GM23338 (cell line): ENCODE results near the gene HDAC5.

Source experiments
- EZH2 ChIP-seq: fragments of 200-600 bp; sonication (generic); IDR thresholded peaks from one replicate; pipeline ENCODE4 v1.8.0; 2017; ENCODE audit warnings: antibody characterized with exemption, mild to moderate bottlenecking, low read depth; ENCODE audit not compliant: unreplicated experiment
- EZH2phosphoT487 ChIP-seq: fragments of 200-600 bp; sonication (generic); IDR thresholded peaks from one replicate; pipeline ENCODE4 v1.8.1; 2018; ENCODE audit warnings: antibody characterized with exemption; ENCODE audit not compliant: unreplicated experiment
- ZNF331 ChIP-seq: fragments of 250-450 bp; sonication (Bioruptor Pico); IDR thresholded peaks from 2 replicates; pipeline ENCODE4 v1.5.0; 2020; ENCODE audit warnings: low read depth, mild to moderate bottlenecking, moderate library complexity
- TF ChIP-seq, protein P1 (sequence below): IDR thresholded peaks from one replicate; pipeline ENCODE4 v1.6.1; 2018; ENCODE audit warnings: antibody characterized with exemption; ENCODE audit not compliant: unreplicated experiment
- TF ChIP-seq, protein P2 (sequence below), 2 experiments: fragments of 200-600 bp in 1 of 2; sonication (generic) in 1 of 2; conservative IDR thresholded peaks; 2 replicates each; pipeline versions ENCODE4 v1.5.1 to v1.6.1; 2016 to 2017; ENCODE audit warnings: antibody characterized with exemption in 2 of 2, low read depth in 2 of 2, mild to moderate bottlenecking in 2 of 2, moderate library complexity in 1 of 2

DNA sequence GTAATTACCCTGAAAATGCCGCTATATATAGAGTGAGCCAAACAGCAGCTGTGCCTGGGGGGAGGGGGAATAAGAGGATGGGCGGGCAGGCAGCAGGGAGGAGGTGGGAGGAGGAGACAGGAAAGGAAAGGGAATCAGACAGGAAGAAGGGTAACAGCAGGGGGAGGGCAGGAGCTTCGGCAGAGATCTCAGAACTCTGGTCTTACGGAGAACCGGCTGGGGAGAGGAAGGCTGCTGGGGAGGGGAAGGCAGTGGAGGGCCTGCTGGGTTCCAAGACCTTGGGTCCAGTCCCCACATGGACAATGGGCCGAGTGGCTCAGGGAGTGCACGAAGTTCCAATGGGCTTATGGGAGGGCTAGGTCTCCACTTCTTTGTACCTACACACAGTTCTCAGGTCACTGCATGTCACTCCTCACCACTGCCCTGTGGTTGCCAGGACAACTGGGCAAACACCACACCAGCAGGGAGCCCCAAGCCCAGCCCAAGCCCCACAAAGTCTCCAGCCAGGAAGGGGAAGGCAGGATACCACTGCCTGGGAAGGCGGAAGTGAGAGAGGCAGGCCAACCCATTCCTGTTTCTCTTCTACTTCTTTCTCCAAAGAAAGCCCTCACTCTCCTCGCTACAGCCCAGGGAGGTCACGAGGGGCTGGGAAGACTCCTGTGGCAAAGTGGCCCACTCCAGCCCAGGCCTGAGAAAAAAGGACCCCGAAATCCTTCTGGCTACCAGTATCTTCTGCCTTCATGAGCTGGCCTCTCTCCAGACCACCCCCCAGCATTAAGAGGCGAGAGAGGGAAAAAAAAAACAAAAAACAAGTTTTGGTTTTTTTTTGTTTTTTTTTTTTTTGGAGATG, 27.6 kb downstream of the HDAC5 start:
- no peak for TF ChIP-seq ZNF331 (CRISPR knock-in tag)
- no peak for TF ChIP-seq EZH2phosphoT487
- TF ChIP-seq, protein P1, sequence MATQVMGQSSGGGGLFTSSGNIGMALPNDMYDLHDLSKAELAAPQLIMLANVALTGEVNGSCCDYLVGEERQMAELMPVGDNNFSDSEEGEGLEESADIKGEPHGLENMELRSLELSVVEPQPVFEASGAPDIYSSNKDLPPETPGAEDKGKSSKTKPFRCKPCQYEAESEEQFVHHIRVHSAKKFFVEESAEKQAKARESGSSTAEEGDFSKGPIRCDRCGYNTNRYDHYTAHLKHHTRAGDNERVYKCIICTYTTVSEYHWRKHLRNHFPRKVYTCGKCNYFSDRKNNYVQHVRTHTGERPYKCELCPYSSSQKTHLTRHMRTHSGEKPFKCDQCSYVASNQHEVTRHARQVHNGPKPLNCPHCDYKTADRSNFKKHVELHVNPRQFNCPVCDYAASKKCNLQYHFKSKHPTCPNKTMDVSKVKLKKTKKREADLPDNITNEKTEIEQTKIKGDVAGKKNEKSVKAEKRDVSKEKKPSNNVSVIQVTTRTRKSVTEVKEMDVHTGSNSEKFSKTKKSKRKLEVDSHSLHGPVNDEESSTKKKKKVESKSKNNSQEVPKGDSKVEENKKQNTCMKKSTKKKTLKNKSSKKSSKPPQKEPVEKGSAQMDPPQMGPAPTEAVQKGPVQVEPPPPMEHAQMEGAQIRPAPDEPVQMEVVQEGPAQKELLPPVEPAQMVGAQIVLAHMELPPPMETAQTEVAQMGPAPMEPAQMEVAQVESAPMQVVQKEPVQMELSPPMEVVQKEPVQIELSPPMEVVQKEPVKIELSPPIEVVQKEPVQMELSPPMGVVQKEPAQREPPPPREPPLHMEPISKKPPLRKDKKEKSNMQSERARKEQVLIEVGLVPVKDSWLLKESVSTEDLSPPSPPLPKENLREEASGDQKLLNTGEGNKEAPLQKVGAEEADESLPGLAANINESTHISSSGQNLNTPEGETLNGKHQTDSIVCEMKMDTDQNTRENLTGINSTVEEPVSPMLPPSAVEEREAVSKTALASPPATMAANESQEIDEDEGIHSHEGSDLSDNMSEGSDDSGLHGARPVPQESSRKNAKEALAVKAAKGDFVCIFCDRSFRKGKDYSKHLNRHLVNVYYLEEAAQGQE, result no peak
- TF ChIP-seq, protein P2, sequence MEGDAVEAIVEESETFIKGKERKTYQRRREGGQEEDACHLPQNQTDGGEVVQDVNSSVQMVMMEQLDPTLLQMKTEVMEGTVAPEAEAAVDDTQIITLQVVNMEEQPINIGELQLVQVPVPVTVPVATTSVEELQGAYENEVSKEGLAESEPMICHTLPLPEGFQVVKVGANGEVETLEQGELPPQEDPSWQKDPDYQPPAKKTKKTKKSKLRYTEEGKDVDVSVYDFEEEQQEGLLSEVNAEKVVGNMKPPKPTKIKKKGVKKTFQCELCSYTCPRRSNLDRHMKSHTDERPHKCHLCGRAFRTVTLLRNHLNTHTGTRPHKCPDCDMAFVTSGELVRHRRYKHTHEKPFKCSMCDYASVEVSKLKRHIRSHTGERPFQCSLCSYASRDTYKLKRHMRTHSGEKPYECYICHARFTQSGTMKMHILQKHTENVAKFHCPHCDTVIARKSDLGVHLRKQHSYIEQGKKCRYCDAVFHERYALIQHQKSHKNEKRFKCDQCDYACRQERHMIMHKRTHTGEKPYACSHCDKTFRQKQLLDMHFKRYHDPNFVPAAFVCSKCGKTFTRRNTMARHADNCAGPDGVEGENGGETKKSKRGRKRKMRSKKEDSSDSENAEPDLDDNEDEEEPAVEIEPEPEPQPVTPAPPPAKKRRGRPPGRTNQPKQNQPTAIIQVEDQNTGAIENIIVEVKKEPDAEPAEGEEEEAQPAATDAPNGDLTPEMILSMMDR (conservative IDR thresholded peaks at IDR 0.05; ENCODE audit: low read depth in 2 of 2), result peak in 1 of 2 experiments; percentile 39; a peak in 1 of 4 replicates
- no peak for TF ChIP-seq EZH2
